ENCODE measurements around the gene TTLL6.
"Not testable (repeated sequence)": the region's sequence is repeated elsewhere in the genome, so short reads cannot be mapped to it uniquely, and the experiment has no call there.

DNA sequence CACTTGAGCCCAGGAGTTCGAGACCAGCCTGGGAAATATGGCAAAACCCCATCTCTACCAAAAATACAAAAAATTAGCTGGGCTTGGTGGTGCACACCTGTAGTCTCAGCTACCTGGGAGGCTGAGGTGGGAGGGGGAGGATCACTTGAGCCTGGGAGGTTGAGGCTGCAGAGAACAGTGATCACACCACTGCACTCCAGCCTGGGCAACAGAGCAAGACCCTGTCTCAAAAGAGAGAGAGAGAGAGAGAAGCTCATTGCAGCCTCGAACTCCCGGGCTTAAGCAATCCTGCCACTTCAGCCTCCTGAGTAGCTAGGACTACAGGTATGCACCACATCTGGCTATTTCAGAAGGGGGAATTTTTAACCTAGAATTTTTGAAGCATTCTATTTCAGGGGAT is 100.5 kb downstream of the TTLL6 start:
- not testable (repeated sequence) for TF ChIP-seq SPI1 (IDR thresholded peaks at IDR 0.05; ENCODE audit: borderline replicate concordance, low read depth, low read length); POLR2A (conservative IDR thresholded peaks at IDR 0.05); ARID3B (CRISPR knock-in tag; IDR thresholded peaks at IDR 0.05; ENCODE audit: borderline replicate concordance); POLR2AphosphoS5 (IDR thresholded peaks at IDR 0.05; ENCODE audit: control insufficient read depth, insufficient read depth, low read depth, low read length); YBX1 (IDR thresholded peaks at IDR 0.05); BRD9 (IDR thresholded peaks at IDR 0.05; ENCODE audit: low read depth, partially characterized antibody); RAD51 (IDR thresholded peaks at IDR 0.05; ENCODE audit: borderline replicate concordance, low read depth); FOSL1 (tag; conservative IDR thresholded peaks at IDR 0.05); L3MBTL2 (IDR thresholded peaks at IDR 0.05); ZNF707 (CRISPR knock-in tag; conservative IDR thresholded peaks at IDR 0.05); USF2 (CRISPR knock-in tag; IDR thresholded peaks at IDR 0.05); BRCA1 (IDR thresholded peaks at IDR 0.05); BRCA1 (CRISPR knock-in tag; IDR thresholded peaks at IDR 0.05)
- TF ChIP-seq, protein P1, sequence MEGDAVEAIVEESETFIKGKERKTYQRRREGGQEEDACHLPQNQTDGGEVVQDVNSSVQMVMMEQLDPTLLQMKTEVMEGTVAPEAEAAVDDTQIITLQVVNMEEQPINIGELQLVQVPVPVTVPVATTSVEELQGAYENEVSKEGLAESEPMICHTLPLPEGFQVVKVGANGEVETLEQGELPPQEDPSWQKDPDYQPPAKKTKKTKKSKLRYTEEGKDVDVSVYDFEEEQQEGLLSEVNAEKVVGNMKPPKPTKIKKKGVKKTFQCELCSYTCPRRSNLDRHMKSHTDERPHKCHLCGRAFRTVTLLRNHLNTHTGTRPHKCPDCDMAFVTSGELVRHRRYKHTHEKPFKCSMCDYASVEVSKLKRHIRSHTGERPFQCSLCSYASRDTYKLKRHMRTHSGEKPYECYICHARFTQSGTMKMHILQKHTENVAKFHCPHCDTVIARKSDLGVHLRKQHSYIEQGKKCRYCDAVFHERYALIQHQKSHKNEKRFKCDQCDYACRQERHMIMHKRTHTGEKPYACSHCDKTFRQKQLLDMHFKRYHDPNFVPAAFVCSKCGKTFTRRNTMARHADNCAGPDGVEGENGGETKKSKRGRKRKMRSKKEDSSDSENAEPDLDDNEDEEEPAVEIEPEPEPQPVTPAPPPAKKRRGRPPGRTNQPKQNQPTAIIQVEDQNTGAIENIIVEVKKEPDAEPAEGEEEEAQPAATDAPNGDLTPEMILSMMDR (IDR thresholded peaks at IDR 0.05 in 2 of 3, conservative IDR thresholded peaks at IDR 0.05 in 1 of 3; ENCODE audit: insufficient read depth in 2 of 3, low read depth in 1 of 3, low read length in 3 of 3) = not testable (repeated sequence)
- TF ChIP-seq, protein P2, sequence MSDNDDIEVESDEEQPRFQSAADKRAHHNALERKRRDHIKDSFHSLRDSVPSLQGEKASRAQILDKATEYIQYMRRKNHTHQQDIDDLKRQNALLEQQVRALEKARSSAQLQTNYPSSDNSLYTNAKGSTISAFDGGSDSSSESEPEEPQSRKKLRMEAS (CRISPR knock-in tag; IDR thresholded peaks at IDR 0.05) = not testable (repeated sequence)
